ENCODE results near the gene SYT8. TPM values are rescaled to one million over a fixed set of nuclear protein-coding genes. Genes with fewer than 3 reads are reported as not detected.
A peak's percentile ranks its signal among the peaks of the same experiment; 100 is the strongest.
"Not testable (repeated sequence)": the region's sequence is repeated elsewhere in the genome, so short reads cannot be mapped to it uniquely, and the experiment has no call there.

SYT8 gene
- total RNA-seq, 6 experiments from 2014 or later, result 0.68 TPM; not detected in 5

DNA sequence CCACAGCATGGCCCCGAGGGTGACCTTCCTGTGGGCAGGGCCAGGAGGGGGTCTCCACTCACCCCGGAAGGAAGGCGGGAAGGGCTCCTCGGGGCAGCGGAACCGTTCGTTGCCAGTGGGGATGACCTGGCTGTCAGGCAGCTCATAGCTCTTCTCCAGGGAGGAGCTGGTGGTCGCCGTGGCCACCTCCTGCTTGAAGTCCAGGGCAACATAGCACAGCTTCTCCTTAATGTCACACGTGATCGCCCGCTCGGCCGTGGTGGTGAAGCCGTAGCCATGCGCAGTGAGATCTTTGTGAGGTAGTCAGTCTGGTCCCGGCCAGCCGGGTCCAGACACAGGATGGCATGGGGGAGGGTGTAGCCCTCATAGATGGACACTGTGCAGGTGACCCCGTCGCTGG is 31.5 kb upstream of the SYT8 start:
- ATAC-seq (no peak), DNase-seq (no peak)
- no peaks in the 10 kb centered on the region for H3K36me3 ChIP-seq
- no peak overlapping the region for H3K27ac ChIP-seq
- no peaks in the 10 kb centered on the region for H3K27me3 ChIP-seq
- intact Hi-C loops (cut with DNase I), result no loop called here
- H3K9me3 ChIP-seq, result no peaks in the 10 kb centered on the region
- H3K4me1 ChIP-seq, result no peaks in the 10 kb centered on the region
- H3K4me3 ChIP-seq, result no peak overlapping the region
- WGBS (ENCODE audit: insufficient coverage, low coverage, low lambda C conversion rate, missing lambda C conversion rate), result 100% methylated on average over 3 of the region's 20 CpGs
- no peak for TF ChIP-seq POLR2A (IDR thresholded peaks at IDR 0.05)
- TF ChIP-seq, protein P1, sequence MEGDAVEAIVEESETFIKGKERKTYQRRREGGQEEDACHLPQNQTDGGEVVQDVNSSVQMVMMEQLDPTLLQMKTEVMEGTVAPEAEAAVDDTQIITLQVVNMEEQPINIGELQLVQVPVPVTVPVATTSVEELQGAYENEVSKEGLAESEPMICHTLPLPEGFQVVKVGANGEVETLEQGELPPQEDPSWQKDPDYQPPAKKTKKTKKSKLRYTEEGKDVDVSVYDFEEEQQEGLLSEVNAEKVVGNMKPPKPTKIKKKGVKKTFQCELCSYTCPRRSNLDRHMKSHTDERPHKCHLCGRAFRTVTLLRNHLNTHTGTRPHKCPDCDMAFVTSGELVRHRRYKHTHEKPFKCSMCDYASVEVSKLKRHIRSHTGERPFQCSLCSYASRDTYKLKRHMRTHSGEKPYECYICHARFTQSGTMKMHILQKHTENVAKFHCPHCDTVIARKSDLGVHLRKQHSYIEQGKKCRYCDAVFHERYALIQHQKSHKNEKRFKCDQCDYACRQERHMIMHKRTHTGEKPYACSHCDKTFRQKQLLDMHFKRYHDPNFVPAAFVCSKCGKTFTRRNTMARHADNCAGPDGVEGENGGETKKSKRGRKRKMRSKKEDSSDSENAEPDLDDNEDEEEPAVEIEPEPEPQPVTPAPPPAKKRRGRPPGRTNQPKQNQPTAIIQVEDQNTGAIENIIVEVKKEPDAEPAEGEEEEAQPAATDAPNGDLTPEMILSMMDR (IDR thresholded peaks at IDR 0.05), result no peak

DNA sequence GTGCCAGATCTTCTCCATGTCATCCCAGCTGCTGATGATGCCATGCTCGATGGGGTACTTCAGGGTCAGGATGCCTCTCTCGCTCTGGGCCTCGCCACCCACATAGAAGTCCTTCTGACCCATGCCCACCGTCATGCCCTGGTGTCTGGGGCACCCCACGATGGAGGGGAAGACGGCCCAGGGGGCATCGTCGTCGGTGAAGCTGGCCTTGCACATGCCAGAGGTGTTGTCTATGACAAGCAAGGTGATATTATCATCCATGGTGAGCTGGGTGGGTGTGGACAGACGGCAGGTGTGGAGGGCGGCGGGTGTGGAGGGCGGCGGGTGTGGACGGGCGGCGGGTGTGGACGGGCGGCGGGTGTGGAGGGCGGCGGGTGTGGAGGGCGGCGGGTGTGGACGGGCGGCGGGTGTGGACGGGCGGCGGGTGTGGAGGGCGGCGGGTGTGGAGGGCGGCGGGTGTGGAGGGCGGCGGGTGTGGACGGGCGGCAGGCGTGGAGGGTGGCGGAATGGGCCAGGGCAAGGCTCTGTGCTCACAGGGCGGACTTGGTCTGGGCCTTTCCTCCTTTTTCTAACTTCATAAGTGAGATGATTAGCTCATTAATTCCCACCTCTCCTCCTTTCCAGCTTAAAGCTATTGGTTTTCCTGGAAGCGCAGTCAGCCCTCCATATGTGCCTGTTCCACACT is 30.8 kb upstream of the SYT8 start:
- H3K27me3 ChIP-seq; H3K27ac ChIP-seq; H3K36me3 ChIP-seq; ATAC-seq; H3K4me3 ChIP-seq; H3K4me1 ChIP-seq; DNase-seq; intact Hi-C loops (cut with DNase I); H3K9me3 ChIP-seq: not testable (repeated sequence)
- WGBS (ENCODE audit: insufficient coverage, low coverage, low lambda C conversion rate, missing lambda C conversion rate), result 96% methylated on average over 4 of the region's 42 CpGs

DNA sequence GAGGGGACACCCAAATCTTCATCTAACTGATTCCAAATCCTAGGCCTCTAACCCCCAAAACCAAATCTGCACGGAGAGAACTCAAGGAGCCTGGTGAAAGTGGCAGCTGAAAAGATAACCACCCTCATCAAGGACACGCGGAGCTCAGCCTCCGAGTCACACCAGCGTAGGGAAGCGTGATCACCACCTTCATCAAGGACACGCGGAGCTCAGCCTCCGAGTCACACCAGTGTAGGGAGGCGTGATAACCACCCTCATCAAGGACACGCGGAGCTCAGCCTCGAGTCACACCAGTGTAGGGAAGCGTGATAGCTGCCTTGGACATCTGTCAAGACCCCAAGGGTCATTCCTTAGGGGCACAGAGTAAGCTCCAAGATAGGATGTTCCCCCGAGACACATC is 29.3 kb upstream of the SYT8 start:
- H3K9me3 ChIP-seq, result no peaks in the 10 kb centered on the region
- no peaks in the 10 kb centered on the region for H3K27me3 ChIP-seq
- TF ChIP-seq, protein P1 (IDR thresholded peaks at IDR 0.05), result no peak
- no peak for TF ChIP-seq POLR2A (IDR thresholded peaks at IDR 0.05)
- H3K4me3 ChIP-seq, result no peak overlapping the region
- ATAC-seq (no peak), DNase-seq (no peak)
- WGBS (ENCODE audit: insufficient coverage, low coverage, low lambda C conversion rate, missing lambda C conversion rate), result 78% methylated on average over 8 of the region's 15 CpGs
- H3K4me1 ChIP-seq, result no peaks in the 10 kb centered on the region
- H3K36me3 ChIP-seq, result no peaks in the 10 kb centered on the region
- intact Hi-C loops (cut with DNase I), result no loop called here
- no peak overlapping the region for H3K27ac ChIP-seq

DNA sequence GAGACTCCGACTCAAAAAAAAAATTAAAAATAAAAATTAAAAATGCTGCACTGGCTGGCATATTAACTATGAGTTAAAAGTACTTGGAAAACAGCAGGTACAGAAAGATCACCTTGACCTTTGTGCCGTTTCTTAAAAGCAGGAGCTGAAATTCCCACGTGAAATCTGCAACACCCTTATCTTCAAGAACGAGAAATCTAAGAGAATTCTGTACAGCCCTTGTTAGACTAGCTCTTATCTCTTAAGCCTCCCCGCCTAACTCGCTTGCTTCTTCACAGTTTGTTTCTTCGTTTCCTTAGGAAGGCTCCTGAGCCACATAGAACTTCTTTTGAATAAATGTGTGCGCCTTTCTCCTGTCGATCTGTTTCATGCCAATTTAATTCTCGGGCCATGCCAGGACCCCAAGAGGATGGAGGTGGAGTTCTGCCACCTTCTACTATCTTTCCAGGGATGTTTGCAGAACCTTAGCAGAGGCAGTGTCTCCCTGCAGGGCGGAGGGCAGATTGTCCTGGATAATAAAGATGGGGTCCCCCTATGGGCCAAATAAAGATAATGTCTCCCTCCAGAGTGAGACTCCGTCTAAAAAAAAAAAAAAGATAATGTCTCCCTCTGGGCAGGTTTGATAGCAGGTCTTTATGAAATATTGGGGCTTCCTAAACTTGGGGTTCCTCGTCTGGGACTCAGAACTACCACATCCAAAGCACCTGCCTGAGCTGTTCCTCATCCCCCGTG is 27.4 kb upstream of the SYT8 start:
- intact Hi-C loops (cut with DNase I), result no loop called here
- no peak for TF ChIP-seq POLR2A (IDR thresholded peaks at IDR 0.05)
- TF ChIP-seq, protein P1 (IDR thresholded peaks at IDR 0.05), result no peak
- 44% methylated on average over 14 of the region's 14 CpGs for WGBS (ENCODE audit: insufficient coverage, low coverage, low lambda C conversion rate, missing lambda C conversion rate)
- no peak overlapping the region for H3K4me3 ChIP-seq
- H3K27me3 ChIP-seq, result no peaks in the 10 kb centered on the region
- no peaks in the 10 kb centered on the region for H3K9me3 ChIP-seq
- no peaks in the 10 kb centered on the region for H3K4me1 ChIP-seq
- H3K36me3 ChIP-seq, result no peaks in the 10 kb centered on the region
- no peak for ATAC-seq
- H3K27ac ChIP-seq, result no peak overlapping the region
- no peak for DNase-seq

DNA sequence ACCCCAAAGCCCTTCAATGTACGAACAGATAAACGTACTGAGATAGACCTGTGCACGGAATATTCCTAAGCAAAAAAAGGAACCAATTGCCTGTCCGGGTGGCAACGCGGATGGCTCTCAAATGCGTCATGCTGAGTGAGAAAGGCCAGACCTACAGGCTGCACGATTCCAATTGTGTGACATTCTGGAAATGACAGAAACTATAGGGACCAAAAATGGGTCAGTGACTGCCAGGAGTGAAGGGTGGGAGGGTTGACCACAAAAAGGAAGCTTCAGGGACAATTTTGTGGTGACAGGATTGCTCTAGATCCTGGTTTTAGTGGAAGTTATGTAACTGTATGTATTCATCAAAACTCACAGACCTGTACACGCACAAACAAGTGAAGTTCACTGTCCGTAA is 24.0 kb upstream of the SYT8 start:
- intact Hi-C loops (cut with DNase I), result no loop called here
- Histone ChIP-seq H3K4me1 (no peaks in the 10 kb centered on the region), H3K36me3 (no peaks in the 10 kb centered on the region), H3K27ac (no peak overlapping the region), H3K9me3 (no peaks in the 10 kb centered on the region), H3K4me3 (no peak overlapping the region), H3K27me3 (no peaks in the 10 kb centered on the region)
- TF ChIP-seq, protein P1 (IDR thresholded peaks at IDR 0.05), result no peak
- no peak for TF ChIP-seq POLR2A (IDR thresholded peaks at IDR 0.05)
- no peak for DNase-seq
- WGBS (ENCODE audit: insufficient coverage, low coverage, low lambda C conversion rate, missing lambda C conversion rate), result 66% methylated on average over 9 of the region's 10 CpGs
- peak in 1 of 4 donors; percentile 30 for ATAC-seq

All from right lobe of liver (tissue), 6 donors.